GM18502 (cell line): ENCODE data around the gene FBXO17.

ENCODE experiments used
- ATAC-seq: cut with Tn5 transposase; IDR thresholded peaks from one replicate; pipeline ENCODE4 v1.9.1; 2021; ENCODE audit warnings: mild to moderate bottlenecking; ENCODE audit not compliant: unreplicated experiment, poor library complexity

The FBXO17 gene

DNA sequence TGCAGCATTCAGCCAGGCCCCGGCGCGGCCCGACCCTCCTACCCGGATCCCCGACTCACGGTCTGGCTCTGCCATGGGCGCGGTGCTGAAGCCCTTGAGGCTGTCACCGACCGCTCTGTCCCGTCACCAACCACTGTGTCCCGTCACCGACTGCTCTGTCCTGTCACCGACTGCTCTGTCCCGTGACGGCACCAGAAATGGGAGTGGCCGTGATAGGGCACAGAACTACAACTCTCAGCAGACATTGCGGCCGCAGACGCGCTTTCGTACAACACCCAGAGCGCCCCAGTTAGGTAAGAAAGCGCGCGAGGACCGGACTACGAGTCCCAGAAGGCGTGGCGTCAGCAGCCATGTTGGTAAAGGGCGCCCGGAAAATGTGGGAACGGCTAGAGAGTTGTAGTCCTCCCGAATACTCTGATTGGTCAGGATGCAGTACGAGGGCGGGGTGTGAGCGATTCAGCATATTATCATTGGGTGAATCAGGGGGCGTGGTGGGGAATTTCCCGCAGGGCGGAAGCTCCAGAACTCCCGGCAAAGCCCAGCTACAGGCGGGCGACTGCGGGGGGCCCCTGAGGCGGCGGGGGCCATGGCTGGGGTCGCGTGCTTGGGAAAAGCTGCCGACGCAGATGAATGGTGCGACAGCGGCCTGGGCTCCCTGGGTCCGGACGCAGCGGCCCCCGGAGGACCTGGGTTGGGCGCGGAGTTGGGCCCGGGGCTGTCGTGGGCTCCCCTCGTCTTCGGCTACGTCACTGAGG, 75.9 kb downstream of the FBXO17 start, which contains the start of the genes NFKBIB and SIRT2:
TSS of gene NFKBIB (plus strand) at position 523 of the 755 bp plus-strand sequence. CDS start at position 587, 64 bp downstream.
TSS of gene SIRT2 (minus strand) at position 172 of the 755 bp plus-strand sequence. CDS start at position 75, 97 bp downstream.
- ATAC-seq, result peak; percentile 88

DNA sequence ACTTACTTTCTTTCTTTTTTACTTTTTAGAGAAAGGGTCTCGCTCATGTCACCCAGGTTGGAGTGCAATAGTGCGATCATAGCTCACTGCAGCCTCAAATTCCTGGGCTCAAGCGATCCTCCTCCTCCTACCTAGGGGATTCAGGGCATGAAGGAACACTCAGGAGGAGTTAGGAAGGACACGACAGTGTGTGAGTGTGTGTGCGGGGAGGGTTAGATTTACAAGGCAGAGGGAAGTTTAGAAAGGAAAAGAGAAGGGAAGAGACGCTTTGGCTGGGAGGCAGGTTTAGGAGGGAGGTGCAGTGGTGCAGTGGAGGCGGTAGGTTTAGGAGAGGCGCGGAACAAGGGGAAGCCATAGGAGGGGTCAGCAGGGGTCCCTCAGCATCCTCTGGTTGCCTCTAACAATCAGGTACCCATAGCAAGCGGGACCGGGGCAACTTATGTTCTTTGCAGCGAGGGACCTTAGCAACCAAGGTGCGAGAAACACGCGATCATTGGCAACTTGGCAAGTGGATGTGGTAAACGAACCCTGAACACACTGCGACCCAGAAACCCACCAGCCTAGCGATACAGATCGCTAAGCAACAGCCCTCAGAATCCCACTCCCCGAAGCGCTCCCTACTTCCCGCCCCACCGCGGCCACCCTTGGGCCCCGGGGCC, 76.6 kb downstream of the FBXO17 start:
- no peak for ATAC-seq

DNA sequence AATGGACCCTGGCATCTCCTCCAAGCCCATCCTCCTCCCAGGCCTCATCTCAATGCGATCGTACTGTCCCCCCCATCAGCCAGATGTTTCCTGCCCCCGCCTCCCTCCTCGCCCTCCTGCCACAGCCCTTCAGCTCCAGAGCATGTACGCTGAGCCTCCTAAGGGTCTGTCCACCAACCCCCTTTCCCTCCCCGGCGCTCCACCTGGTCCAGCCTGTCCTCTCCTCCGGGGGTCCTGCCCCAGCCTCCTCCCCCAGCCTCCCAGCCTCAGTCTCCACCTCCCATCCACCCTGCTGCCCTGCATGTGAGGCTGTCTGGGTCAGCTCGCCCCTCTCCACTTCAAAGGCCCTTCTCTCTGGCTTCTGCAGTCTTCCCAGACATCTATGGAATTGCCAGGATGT, 80.6 kb downstream of the FBXO17 start:
- no peak for ATAC-seq

DNA sequence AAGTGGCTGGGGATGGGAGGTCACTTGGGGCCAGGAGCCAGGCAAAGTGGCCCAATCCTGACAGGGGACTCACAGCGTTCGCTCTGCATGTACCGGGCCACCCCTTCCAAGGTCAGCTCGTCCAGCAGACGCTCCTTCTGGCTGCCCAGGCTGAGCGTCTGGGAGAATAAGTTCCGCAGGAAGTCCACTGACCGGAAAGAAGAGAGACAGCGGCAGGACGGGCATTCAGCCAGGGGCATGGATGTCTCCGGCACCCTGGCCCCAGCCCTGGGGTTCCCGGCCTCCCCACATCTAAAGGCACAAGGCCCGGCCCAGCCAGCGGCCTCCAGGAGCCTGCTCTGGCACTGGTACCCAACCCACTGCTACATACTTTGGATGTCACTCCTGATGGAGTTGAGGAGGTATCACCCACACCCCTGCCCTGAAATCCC, 82.2 kb downstream of the FBXO17 start:
- no peak for ATAC-seq

DNA sequence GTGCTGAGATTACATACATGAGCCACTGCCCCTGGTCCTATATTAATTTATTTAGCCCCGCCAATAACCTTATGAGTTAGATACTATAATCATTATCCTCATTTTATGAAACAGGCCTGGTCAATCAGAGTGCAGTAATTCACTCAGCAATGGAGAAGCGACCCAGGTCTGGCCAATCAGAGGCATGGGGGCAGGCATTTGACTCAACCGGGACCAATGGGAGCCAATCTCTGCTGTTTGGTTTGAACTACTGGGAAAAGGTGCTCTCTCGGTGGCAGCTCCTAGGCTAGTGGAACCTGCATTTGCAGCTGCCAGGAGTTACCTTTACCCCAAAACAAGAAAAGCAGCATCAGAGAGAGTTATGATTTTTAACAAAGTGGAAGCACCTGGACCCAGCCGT, 82.7 kb downstream of the FBXO17 start:
- ATAC-seq, result no peak

DNA sequence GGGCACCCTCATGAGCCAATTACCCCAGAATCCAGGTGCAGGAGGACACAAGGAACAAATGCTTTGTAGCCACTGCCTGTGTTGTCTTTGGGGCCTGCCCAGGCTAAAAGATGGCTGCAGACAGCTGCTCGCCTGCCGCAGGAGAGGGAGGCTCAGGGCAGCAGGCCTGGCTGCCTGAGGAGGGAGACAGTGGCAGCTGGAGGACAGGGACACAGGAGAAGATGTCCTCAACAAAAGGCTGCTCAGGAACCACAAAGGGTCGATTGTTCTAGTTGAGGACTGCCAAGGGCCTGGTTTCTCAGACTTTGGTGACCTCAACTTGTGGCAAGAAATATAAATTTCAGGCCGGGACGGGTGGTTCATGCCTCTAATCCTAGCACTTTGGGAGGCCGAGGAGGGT, 83.8 kb downstream of the FBXO17 start:
- ATAC-seq, result no peak
